GM18868 (cell line): ENCODE data around the gene DPM1.

ENCODE experiments used
- ATAC-seq: cut with Tn5 transposase; IDR thresholded peaks from one replicate; pipeline ENCODE4 v1.9.1; 2021; ENCODE audit warnings: mild to moderate bottlenecking, moderate library complexity; ENCODE audit not compliant: unreplicated experiment

DPM1 gene

GRCh38 chr20:50931306-50932015, 26.9 kb downstream of the DPM1 start, which contains the start of gene ADNP:
Gene ADNP, minus strand, starts transcription at chr20:50931437. Its CDS starts 27,441 bp downstream, at chr20:50903996.
- peak; percentile 63 for ATAC-seq

DNA sequence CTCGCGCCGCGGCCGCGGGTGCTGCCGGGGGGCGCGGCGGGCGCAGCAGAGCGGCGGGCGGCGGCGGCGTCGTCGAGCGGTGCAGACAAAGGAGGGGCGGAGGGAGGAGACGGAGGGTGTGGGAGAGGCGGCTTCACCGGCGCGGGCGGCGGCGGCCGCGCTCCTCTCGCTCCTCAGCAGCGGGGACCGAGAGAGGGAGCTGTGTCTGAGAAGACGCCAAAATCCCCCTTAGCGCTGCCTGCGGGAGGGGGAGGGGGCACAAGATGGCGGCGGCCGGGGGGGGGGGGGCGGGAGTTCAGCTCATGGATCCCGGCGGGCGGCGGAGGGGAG, 27.4 kb downstream of the DPM1 start:
- peak; percentile 10 for ATAC-seq

- ATAC-seq = no peak
These were observed 28.0 kb downstream of the DPM1 start for GRCh38 chr20:50930139-50930975.

DNA sequence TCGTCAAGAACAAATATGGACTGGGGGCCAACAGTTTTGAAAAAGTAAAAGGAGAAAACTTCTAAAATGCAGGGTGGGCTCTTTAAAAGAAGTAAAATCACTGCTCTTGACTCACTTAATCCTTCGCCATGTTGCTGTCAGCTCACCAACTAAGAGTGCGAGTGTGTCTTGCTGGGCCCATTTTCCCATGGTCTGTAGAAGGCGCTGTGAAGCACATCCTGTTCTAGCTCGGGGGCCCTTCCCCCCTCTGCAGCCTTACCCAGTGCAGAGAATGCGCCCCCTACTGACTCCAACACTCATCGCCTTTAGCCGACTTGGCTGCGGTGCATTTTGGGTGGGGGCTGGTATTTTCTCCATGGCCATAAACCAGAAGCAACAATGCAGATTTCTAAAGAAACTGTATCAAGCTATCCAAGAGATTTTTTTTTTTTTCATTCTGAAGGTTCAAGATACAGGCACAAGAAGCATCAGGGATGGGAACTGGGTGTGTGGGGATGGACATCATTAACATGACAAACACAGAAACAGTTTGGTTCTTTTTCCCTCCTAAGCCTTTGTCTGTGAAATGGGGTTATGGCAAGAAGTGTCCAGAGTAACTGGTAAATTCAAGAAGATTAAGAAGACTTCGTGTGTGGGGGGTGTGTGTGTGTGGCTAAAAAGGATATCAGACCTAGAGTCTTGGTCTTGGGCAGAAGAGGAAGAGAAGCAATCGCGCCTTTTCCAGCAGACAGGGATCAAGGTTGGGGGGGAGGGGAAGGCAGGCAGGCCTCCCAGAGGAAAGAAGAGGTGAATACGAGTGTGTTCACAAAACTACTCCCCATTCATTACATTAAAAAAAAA, 28.8 kb downstream of the DPM1 start:
- peak; percentile 68 for ATAC-seq

- no peak for ATAC-seq
These were observed 29.9 kb downstream of the DPM1 start for GRCh38 chr20:50928469-50928868.

DNA sequence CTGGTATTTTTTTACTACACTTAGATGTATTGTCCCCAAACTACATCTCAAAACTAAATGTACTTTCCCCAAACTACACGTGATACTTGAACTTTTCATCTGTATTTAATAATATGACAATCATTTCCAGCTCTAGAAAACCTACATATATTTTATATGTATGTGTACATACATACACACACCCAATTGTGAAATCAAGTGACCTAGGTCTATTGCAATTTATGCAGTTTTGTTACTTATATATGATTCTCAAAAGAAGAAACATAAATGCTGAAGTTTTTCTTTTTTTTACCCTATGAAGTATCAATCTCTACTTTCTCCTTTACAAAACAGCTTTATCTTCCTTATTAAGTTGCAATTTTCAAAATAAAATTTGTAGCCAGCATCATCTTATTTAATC, 31.8 kb downstream of the DPM1 start:
- no peak for ATAC-seq

DNA sequence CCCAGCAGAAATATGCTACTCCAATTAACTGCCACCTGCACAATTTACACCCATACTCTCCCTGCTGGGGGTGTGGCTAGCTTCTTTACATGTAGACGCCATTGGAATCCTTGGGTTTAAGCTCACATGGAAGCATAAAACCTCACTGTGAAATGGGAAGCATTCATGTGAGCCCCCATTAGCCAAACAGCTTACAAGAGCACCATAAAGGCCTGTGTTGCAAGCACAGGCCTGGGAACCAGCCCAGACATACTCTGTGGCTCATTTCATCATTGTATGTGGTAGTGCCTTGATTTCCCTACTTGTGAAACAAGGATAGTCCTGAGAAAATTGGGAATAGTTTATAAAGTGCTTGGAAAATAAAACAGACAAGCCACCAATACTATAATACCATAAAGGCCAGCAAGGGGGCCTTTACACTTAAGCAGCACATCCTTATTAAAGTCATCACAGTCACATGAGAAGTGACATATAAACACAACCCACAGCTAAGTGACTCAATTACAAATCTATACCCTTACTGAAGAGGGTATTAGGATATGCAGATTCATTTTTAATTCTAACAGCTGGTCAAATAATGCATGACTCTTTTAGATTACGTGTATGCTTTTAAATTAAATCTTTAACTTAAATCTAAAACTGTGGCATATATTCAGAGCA, 33.9 kb downstream of the DPM1 start:
- no peak for ATAC-seq

DNA sequence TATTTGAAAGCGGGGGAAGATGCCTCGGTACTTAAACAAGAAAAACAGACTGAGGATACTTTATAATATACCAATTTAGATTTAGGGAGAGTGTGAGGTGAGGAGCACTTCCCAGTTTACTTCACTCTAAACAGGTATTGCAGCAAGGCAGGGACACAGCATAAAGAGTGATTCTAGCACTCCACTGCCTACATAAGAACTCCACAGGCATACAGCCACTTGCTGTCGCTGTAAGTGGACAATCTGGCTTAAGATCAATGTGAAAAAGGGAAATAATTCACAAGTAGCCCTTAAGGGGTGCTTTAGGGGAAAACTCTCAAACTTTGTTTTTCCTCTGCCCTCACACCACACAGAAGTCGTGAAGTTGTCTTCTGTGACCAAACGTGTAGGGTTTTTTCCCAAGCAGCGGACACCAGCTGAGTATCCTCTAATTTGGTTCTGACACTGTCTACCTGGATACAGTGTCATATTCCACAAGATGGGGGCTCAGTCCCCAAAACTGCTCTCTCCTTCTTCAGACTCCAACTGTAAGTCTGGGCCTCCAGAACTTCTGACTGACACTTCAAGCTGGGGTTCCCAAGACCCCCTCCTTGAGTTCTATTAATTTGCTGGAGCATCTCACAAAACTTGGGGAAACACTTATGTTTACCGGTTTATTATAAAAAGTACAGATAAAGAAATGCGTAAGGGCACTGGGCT, 36.4 kb downstream of the DPM1 start:
- ATAC-seq = no peak

DNA sequence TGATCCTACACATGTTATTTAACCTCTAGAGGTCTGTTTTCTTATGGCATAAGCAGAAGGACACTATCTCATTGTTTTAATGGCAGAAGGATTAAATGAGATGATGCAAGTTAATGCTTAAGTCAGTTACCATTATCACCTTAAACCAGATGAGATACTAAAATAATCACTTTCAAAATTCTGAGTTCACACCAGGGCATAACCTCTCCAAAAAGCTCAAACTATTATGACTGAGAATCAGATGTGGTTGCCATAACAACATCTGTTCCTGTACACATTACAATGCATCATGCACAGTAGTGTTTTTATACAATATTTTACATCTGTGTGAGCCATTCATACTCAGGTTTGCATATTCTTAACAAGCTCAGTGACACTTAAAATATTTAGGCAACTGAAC, 37.3 kb downstream of the DPM1 start:
- no peak for ATAC-seq

- no peak for ATAC-seq
These were observed 38.8 kb downstream of the DPM1 start for GRCh38 chr20:50919567-50919966.

GRCh38 chr20:50918403-50918802, 39.9 kb downstream of the DPM1 start:
- no peak for ATAC-seq

DNA sequence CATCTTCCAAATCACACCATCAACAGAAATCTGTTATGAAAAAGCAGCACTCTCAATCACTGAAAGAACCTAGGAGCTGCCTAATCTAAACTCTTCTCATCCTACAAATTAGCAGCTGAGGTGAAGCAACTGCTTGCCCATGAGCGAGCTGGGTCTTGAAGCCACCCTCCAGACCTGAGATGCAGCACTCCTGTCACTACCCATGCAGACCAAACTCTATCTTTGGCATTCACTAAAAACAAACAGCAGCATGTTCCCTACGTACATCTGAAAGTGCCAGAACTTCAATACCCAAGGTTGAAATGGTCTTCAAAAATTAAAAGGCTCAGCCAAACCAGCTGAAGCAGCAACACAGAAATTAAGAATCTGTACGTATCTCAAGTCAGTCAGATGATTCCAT, 41.4 kb downstream of the DPM1 start:
- no peak for ATAC-seq

GRCh38 chr20:50916257-50916656, 42.1 kb downstream of the DPM1 start:
- no peak for ATAC-seq

DNA sequence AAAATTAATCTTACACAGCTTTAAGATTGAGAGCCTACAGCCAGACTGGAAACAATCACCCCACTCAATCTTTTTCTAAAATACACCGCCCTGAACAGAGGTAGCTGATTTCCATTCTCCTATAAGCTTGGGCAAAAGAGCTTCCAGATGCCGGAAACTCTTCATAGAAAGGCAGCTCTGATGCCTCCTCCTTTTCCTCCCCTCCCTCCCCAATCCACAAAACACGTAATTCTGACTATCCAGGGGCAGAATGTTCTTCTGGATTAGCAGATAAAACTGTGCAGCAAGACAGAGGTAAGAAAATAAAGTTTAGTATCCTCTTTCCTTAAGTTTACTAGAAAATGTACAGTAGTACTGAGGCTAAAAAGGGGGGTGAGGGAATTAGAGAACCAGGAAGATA, 42.9 kb downstream of the DPM1 start:
- no peak for ATAC-seq

DNA sequence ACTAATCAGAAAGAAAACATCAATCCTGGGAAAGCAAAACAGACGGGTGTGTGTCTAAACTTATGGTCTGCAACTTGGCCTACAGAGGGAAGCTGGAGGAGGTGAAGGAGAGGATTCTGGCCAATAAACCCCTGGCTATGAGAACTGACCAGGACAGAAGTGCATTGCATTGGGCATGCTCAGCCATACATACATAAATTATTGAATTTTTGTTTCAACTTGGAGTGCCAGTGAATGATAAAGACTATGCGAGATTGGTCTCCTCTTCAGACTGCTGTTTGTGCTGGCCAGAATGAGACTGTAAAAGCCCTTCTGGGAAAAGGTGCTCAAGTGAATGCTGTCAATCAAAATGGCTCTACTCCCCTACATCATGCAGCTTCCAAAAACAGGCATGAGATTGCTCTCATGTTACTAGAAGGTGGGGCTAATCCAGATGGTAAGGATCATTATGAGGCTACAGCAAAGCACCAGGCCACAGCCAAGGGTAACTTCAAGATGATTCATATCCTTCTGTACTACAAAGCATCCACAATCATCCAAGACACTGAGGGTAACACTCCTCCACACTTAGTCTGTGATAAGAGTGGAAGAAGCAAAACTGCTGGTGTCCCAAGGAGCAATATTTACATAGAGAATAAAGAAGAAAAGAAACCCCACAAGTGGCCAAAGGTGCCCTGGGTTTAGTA, 44.5 kb downstream of the DPM1 start:
- ATAC-seq = peak; percentile 55

GRCh38 chr20:50911716-50912115, 46.6 kb downstream of the DPM1 start:
- peak; percentile 55 for ATAC-seq

DNA sequence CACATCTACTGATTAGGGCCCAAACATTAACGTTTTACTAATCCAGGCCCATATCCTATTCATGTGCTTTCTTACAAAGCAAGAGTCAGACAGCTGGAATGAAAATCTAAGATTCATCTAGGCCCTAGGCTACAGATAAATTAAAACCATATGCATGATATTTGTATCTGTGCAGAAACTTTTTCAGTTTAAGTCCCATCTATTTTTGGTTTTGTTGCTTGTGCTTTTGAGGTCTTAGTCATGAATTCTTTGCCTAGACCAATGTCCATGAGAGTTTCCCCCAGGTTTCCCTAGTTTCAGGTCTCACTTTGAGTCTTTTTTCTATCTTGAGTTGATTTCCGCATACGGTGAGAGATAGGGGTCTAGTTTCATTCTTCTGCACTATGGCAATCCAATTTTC, 47.3 kb downstream of the DPM1 start:
- no peak for ATAC-seq

GRCh38 chr20:50909413-50909812, 48.9 kb downstream of the DPM1 start:
- no peak for ATAC-seq

DNA sequence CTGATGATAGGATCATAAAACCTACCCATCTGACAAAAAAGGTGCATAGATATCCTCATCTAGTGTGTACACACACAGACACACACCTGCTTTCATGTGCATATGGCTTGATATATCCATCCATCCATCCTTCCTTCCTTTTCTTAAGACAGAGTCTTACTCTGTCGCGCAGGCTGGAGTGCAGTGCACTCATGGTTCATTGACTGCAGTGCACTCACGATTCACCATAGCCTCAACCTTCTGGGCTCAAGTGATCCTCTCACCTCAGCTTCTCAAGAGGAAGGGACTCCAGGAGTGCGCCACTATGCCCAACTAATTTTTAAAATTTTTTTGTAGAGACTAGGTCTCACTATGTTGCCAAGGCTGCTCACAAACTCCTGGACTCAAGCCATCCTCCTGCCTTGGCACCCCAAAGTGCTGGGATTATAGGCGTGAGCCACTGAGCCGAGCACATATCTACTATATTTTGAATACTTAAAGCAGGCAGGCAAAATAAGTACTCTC, 54.2 kb downstream of the DPM1 start:
- ATAC-seq = no peak
